ENCODE results near the gene HDAC11. TPM values are rescaled to one million over a fixed set of nuclear protein-coding genes. Genes with fewer than 3 reads are reported as not detected.

Gene HDAC11
- total and polyA plus RNA-seq, 10 of the 15 experiments (the other 5 are each of a cell fraction or from before 2014, with no cell fraction given), result 0.04 to 0.76 (median 0.22) TPM; not detected in 1

GRCh38 chr3:13509816-13510192, 29.7 kb downstream of the HDAC11 start (continued):
- TF ChIP-seq ZNF592 (IDR thresholded peaks at IDR 0.05), result no peak

DNA sequence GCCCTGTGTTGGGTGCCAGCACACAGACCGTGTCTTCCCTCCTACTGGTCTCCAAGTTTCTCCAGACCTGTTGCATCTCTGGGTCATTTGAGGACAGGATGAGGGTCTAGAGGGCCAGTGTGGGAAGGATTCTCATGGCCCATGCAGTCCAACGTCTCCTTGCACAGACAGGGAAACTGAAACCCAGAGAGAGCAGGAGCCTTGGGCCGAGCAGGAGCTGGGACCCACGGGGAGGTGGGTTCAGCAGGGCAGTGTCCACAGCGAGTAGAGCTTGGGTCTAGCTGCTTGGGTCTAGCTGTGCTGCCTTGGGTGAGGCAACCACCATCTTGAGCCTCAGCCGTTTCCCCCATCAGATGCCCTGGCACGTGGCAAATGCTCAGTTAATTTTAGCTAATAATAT, 32.3 kb downstream of the HDAC11 start:
- CTCF ChIA-PET, result interaction anchor here (0.6 to 2.3 kb wide), 3 partner anchors 17 to 137 kb away, joined by 3 to 5 read pairs (median 3); no protein-coding TSS in a partner anchor
- POLR2A ChIA-PET, result no interaction called here
- in situ Hi-C loops (cut with MboI) (no loop called here), intact Hi-C loops (cut with micrococcal nuclease; ENCODE audit: unreplicated experiment) (no loop called here)
- RAD21 ChIA-PET (ENCODE audit: unreplicated experiment), result no interaction called here
- no TSS peak for BruUV-seq (replicated peaks)
- Histone ChIP-seq H3K9ac (ENCODE audit: control insufficient read depth, insufficient read depth, low read length) (no peak overlapping the region), H3K4me1 (ENCODE audit: control insufficient read depth, insufficient read depth, low read length) (peaks cover 5% of the 10 kb centered on the region; the same call in 1 of the 2 replicates), H3K36me3 (ENCODE audit: control insufficient read depth in 2 of 2, insufficient read depth in 2 of 2, low read length in 1 of 2) (no peaks in the 10 kb centered on the region), H4K20me1 (ENCODE audit: control insufficient read depth, insufficient read depth) (no peaks in the 10 kb centered on the region), H3K27me3 (replicated peaks in 1 of 2; ENCODE audit: control insufficient read depth in 2 of 2, insufficient read depth in 2 of 2, low read length in 1 of 2) (no peaks in the 10 kb centered on the region), H3K4me2 (ENCODE audit: control insufficient read depth, insufficient read depth) (no peak overlapping the region), H3K79me2 (ENCODE audit: control insufficient read depth, insufficient read depth, low read length) (no peaks in the 10 kb centered on the region), H3K9me3 (replicated peaks; ENCODE audit: control insufficient read depth, insufficient read depth, low read length) (no peaks in the 10 kb centered on the region), H3K4me3 (no peak overlapping the region), H2AFZ (ENCODE audit: control insufficient read depth, low read depth, low read length) (peak overlapping the region; percentile 7; the same call in 1 of the 2 replicates), H3K27ac (ENCODE audit: control insufficient read depth, insufficient read depth) (no peak overlapping the region)
- FAIRE-seq (no peak), ATAC-seq (no peak; the same call in 1 of the 3 replicates), DNase-seq (ENCODE audit: low read depth, low spot score) (no peak)
- TF ChIP-seq ZSCAN29 (IDR thresholded peaks at IDR 0.05) (no peak), BRCA1 (IDR thresholded peaks at IDR 0.05; ENCODE audit: low read depth, low read length) (no peak), HCFC1 (IDR thresholded peaks at IDR 0.05; ENCODE audit: low read length) (no peak), NFIC (IDR thresholded peaks at IDR 0.05; ENCODE audit: low read depth, low read length) (no peak), TCF12 (IDR thresholded peaks at IDR 0.05; ENCODE audit: low read depth, low read length) (no peak), SMC3 (IDR thresholded peaks at IDR 0.05; ENCODE audit: borderline replicate concordance, low read length) (no peak)
- TF ChIP-seq, protein P1, sequence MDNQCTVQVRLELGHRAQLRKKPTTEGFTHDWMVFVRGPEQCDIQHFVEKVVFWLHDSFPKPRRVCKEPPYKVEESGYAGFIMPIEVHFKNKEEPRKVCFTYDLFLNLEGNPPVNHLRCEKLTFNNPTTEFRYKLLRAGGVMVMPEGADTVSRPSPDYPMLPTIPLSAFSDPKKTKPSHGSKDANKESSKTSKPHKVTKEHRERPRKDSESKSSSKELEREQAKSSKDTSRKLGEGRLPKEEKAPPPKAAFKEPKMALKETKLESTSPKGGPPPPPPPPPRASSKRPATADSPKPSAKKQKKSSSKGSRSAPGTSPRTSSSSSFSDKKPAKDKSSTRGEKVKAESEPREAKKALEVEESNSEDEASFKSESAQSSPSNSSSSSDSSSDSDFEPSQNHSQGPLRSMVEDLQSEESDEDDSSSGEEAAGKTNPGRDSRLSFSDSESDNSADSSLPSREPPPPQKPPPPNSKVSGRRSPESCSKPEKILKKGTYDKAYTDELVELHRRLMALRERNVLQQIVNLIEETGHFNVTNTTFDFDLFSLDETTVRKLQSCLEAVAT (IDR thresholded peaks at IDR 0.05), result no peak
- TF ChIP-seq, protein P2, sequence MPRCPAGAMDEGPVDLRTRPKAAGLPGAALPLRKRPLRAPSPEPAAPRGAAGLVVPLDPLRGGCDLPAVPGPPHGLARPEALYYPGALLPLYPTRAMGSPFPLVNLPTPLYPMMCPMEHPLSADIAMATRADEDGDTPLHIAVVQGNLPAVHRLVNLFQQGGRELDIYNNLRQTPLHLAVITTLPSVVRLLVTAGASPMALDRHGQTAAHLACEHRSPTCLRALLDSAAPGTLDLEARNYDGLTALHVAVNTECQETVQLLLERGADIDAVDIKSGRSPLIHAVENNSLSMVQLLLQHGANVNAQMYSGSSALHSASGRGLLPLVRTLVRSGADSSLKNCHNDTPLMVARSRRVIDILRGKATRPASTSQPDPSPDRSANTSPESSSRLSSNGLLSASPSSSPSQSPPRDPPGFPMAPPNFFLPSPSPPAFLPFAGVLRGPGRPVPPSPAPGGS (IDR thresholded peaks at IDR 0.05; ENCODE audit: borderline replicate concordance, insufficient read depth, low read depth, low read length, poor library complexity, severe bottlenecking), result no peak
- SMC1A ChIA-PET (ENCODE audit: uncharacterized antibody, unreplicated experiment), result no interaction called here
- WGBS (ENCODE audit: insufficient coverage, insufficient replicate concordance, low lambda C conversion rate, missing lambda C conversion rate), result 16% methylated on average over 7 of the region's 7 CpGs
